Nephron progenitor cell (in vitro differentiated cells): Measurements from ENCODE around the gene ZNF75A.

Source experiments
- DNase-seq: peaks from one replicate; pipeline ENCODE4 v3.0.0; 2021
- H3K27ac Mint-ChIP-seq: 2 replicates; pipeline ENCODE4 v1.8.0; 2021; ENCODE audit warnings: mild to moderate bottlenecking, moderate library complexity, mixed read lengths
- H3K27me3 Mint-ChIP-seq: 2 replicates; pipeline ENCODE4 v1.8.0; 2021; ENCODE audit warnings: mild to moderate bottlenecking, low read depth, mixed read lengths; ENCODE audit not compliant: poor library complexity
- H3K36me3 Mint-ChIP-seq: 2 replicates; pipeline ENCODE4 v1.8.0; 2021; ENCODE audit warnings: low read depth, mixed read lengths
- H3K4me1 Mint-ChIP-seq: 2 replicates; pipeline ENCODE4 v1.8.0; 2021; ENCODE audit warnings: mixed read lengths
- H3K4me3 Mint-ChIP-seq: 2 replicates; pipeline ENCODE4 v1.8.0; 2021; ENCODE audit warnings: mild to moderate bottlenecking, moderate library complexity, mixed read lengths
- H3K9me3 Mint-ChIP-seq: 2 replicates; pipeline ENCODE4 v1.8.0; 2021; ENCODE audit warnings: mild to moderate bottlenecking, moderate library complexity, mixed read lengths
- TF ChIP-seq, protein P1 (sequence below): fragments of 200-600 bp; sonication (generic); IDR thresholded peaks from 2 replicates; pipeline ENCODE4 v1.5.0; 2021; ENCODE audit warnings: antibody characterized with exemption

The ZNF75A gene

DNA sequence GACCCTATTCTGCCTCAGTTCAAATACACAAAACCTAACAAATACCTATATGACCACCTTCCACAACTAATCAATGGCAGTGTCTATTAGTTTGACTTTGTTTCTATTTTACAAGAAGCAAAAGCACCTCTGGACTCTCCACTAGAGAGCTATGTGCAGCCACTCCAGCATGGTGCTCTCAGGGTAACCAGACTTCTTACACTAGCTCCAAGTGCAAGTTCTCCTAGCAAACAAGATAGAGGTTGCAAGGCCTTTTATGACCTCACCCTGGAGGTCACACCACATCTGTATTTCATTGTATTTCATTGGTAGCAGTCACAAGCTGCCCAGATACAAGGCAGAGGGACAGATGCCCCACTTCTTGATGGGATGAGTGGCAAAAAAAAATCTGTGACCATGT lies 30.4 kb upstream of the ZNF75A start:
- H3K27me3 Mint-ChIP-seq: peaks cover 31% of the 10 kb centered on the region
- peaks cover 27% of the 10 kb centered on the region for H3K9me3 Mint-ChIP-seq
- no peak overlapping the region for H3K4me3 Mint-ChIP-seq
- H3K4me1 Mint-ChIP-seq: peaks cover 5% of the 10 kb centered on the region
- no peak overlapping the region for H3K27ac Mint-ChIP-seq
- TF ChIP-seq, protein P1, sequence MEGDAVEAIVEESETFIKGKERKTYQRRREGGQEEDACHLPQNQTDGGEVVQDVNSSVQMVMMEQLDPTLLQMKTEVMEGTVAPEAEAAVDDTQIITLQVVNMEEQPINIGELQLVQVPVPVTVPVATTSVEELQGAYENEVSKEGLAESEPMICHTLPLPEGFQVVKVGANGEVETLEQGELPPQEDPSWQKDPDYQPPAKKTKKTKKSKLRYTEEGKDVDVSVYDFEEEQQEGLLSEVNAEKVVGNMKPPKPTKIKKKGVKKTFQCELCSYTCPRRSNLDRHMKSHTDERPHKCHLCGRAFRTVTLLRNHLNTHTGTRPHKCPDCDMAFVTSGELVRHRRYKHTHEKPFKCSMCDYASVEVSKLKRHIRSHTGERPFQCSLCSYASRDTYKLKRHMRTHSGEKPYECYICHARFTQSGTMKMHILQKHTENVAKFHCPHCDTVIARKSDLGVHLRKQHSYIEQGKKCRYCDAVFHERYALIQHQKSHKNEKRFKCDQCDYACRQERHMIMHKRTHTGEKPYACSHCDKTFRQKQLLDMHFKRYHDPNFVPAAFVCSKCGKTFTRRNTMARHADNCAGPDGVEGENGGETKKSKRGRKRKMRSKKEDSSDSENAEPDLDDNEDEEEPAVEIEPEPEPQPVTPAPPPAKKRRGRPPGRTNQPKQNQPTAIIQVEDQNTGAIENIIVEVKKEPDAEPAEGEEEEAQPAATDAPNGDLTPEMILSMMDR: no peak
- DNase-seq: no peak
- H3K36me3 Mint-ChIP-seq: no peaks in the 10 kb centered on the region

DNA sequence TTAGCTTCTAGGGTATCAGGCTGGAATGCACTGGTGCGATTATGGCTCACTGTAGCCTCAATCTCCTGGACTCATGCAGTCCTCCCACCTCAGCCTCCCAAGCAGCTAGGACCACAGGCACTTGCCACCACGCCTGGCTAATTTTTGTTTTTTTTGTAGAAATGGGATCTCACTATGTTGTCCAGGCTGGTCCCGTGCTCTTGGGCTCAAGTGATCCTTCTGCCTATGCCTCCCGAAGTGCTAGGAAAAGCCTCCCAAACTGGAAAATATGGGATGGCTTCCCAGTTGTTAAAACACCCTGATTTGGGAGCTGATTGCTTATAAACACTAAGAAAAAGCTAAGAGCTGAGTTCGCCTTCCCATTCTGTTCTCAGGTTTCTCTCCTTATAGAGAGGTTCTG lies 28.6 kb upstream of the ZNF75A start:
- no peak for DNase-seq
- Mint-ChIP-seq H3K27me3 (peaks cover 31% of the 10 kb centered on the region), H3K27ac (no peak overlapping the region), H3K4me1 (peaks cover 5% of the 10 kb centered on the region), H3K4me3 (no peak overlapping the region), H3K9me3 (peaks cover 24% of the 10 kb centered on the region), H3K36me3 (no peaks in the 10 kb centered on the region)
- TF ChIP-seq, protein P1: no peak

DNA sequence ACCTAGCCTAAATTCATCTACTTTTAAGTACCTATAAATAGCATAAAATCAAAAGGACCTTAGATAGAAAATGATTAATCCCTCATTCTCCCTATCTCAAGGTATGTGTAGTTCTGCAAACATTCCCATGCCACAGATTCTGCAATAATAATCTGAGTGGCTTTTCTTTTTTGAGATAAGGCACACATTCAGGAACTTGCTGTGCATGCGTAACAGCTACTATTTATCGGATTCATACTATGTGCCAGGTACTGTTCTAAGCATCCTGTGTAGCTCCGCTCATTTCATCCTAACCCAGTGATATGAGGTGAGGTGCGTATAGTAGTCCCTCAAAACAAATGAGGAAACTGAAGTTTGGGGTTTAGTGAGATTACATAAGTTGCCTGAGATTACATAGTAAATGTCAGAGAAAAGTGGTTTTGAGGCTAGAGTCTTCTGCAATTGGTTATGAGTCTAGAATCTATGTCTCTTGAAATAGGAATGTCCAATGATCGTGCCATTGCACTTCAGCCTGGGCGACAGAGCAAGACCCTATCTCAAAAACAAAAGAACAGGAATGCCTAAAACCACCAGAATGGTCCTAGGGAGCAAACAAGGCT lies 24.0 kb upstream of the ZNF75A start:
- TF ChIP-seq, protein P1: no peak
- peaks cover 23% of the 10 kb centered on the region for H3K4me1 Mint-ChIP-seq
- H3K4me3 Mint-ChIP-seq: peak overlapping the region; percentile 97
- no peak for DNase-seq
- peaks cover 27% of the 10 kb centered on the region for H3K36me3 Mint-ChIP-seq
- peaks cover 37% of the 10 kb centered on the region for H3K9me3 Mint-ChIP-seq
- peaks cover 27% of the 10 kb centered on the region for H3K27me3 Mint-ChIP-seq
- H3K27ac Mint-ChIP-seq: no peak overlapping the region

DNA sequence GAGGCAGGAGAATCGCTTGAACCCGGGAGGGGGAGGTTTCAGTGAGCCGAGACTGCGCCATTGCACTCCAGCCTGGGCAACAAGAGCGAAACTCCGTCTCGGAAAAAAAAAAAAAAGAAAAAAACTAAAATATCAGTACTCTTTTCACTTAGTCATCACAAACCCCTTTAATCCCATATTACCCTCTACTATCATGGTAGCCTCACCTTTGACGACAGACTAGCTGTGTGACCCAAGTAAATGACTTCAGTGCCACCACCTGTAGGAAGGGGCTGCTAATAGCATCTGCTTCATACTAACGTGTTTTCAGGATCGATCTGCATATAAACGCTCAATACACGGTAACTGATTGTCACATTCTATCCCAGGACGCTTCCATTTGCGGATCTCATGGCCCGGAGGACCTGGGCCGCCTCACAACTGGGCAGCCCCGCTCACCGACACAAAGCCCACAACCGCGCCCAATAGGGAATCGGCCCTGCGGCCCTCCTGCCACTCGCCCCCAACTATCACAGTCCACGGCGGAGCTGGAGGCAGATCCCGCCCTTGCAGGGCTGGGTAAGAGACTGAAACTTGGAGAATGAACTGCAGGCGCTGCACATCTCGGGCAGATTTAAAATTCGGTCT lies 23.1 kb upstream of the ZNF75A start:
- Mint-ChIP-seq H3K27ac (peak overlapping the region; percentile 94), H3K36me3 (peaks cover 36% of the 10 kb centered on the region), H3K4me3 (peak overlapping the region; percentile 97), H3K4me1 (peaks cover 23% of the 10 kb centered on the region), H3K9me3 (peaks cover 46% of the 10 kb centered on the region), H3K27me3 (peaks cover 18% of the 10 kb centered on the region)
- DNase-seq: no peak
- TF ChIP-seq, protein P1: no peak

DNA sequence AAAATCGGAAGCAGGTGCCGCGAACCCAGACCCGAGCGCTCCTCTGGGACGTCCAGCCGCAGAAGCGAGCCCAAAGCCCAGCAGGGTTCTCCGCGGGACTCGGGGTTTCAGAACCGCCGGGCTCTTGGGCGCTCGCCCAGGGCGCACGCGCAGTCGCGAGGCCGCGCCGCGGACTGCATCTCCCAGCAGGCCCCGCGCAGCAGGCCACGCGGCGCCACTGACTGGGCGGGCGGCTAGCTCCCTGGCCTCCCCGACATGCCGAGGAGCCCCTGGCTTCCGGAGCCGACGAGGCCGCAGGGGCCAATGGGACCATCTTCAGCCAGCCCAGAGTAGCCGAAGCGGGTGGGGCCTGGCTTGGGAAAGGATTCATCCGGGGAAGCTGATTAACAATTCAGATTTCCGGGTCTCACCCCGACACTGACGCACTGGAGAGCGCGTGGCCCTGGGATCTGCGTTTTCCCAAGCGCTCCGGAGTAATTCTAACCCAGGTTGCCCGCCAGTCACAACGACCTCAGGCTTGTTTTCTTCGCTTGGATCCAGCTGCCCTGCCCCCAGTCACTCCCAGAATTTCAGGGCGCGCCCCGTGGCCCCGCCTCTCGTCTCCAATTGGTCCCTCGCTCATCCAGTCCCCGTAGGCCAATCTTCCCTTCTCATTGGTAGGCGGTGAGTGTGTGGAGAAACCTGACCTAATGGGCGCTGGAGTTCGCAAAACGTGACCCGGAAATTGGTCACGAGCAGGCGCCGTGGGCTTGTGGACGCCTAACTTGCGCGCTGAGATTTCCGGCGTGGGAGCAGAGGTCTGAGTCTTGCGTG lies 22.4 kb upstream of the ZNF75A start, which contains the start of gene ZNF263:
ZNF263 (plus strand) TSS at position 762 of the 813 bp plus-strand sequence. CDS start 328 bp downstream, outside the sequence.
- Mint-ChIP-seq H3K4me1 (peaks cover 23% of the 10 kb centered on the region), H3K4me3 (peak within 1 kb of the TSS; percentile 97), H3K36me3 (peaks cover 43% of the 10 kb centered on the region), H3K9me3 (peaks cover 53% of the 10 kb centered on the region), H3K27ac (peak within 1 kb of the TSS; percentile 100), H3K27me3 (peaks cover 12% of the 10 kb centered on the region)
- TF ChIP-seq, protein P1: no peak
- peak; percentile 91 for DNase-seq
